ENCODE measurements around the gene ATP6V1G2. TPM values are rescaled to one million over a fixed set of nuclear protein-coding genes. Genes with fewer than 3 reads are reported as not detected.

The ATP6V1G2 gene
- polyA plus RNA-seq, 1 donor from 2014 or later, result 56.7 TPM

DNA sequence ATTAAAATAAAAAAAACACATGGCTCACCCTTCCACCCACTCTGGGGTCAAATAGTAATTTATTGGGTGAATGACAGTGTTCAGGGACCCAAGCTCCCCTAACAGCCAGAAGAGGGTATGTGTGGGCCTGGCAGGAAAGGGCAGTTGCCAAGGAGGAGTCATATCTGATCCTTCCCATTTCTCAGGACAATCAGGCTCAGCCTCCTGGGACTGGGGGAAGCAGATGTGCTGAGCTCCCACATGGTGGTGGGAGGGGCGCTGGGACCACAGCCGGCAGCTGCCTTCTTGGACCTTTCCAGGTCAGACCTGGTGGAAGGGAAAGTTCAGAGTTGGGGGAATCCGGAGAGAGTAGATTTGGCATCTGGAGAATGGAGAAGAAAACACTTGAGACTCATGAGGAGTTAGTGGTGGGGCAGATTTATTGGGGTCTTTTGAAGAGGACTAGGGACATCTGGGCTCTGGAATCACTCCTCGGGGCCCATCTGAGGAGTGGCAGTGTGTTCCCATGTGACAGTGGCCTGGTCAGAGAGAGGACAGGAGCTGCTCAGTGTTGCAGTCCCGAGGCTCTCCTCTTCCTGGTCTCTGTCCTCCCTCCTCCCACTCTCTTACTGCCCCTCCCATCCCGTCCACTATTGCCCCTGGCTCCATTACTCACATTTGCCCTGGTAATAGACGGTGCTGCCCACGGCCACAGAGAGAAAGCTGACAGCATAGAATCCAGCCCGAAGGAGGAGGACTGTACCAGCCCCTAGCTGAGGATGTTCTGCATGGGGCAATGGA is 42.7 kb upstream of the ATP6V1G2 start:
- H3K27me3 ChIP-seq (ENCODE audit: insufficient read depth, low read depth, low read length), result no peaks in the 10 kb centered on the region
- H3K4me3 ChIP-seq (ENCODE audit: low read length), result no peak overlapping the region
- H4K20me1 ChIP-seq (ENCODE audit: insufficient read depth), result no peaks in the 10 kb centered on the region
- no peak overlapping the region for H3K9ac ChIP-seq (ENCODE audit: low read length)
- H3K79me2 ChIP-seq (replicated peaks; ENCODE audit: insufficient read depth, low read length), result no peaks in the 10 kb centered on the region
- H3K9me2 ChIP-seq (ENCODE audit: insufficient read depth, low read length), result no peaks in the 10 kb centered on the region
- H3K9me3 ChIP-seq (ENCODE audit: low read length), result no peaks in the 10 kb centered on the region
- H3K4me2 ChIP-seq (ENCODE audit: low read length), result no peak overlapping the region
- H2AFZ ChIP-seq (ENCODE audit: low read depth, low read length), result no peak overlapping the region
- H3K36me3 ChIP-seq (ENCODE audit: insufficient read depth, low read length), result no peaks in the 10 kb centered on the region
- H3F3A ChIP-seq (ENCODE audit: insufficient read depth, low read length, poor library complexity, severe bottlenecking), result no peaks in the 10 kb centered on the region
- TF ChIP-seq MXI1 (conservative IDR thresholded peaks at IDR 0.05; ENCODE audit: poor library complexity, severe bottlenecking) (no peak), RAD21 (conservative IDR thresholded peaks at IDR 0.05) (no peak), REST (IDR thresholded peaks at IDR 0.05; ENCODE audit: borderline replicate concordance) (no peak), EZH2 (IDR thresholded peaks at IDR 0.05; ENCODE audit: borderline replicate concordance, insufficient read depth, low read length, poor library complexity, severe bottlenecking) (no peak), TAF1 (IDR thresholded peaks at IDR 0.05; ENCODE audit: low read depth) (no peak), SMC3 (conservative IDR thresholded peaks at IDR 0.05; ENCODE audit: poor library complexity) (no peak), CTCF (IDR thresholded peaks at IDR 0.05; ENCODE audit: poor library complexity, severe bottlenecking) (no peak), POLR2AphosphoS5 (IDR thresholded peaks at IDR 0.05) (no peak), EP300 (conservative IDR thresholded peaks at IDR 0.05; ENCODE audit: poor library complexity, severe bottlenecking) (no peak)
- H3K27ac ChIP-seq (ENCODE audit: low read length), result no peak overlapping the region

GRCh38 chr6:31587791-31588777 is 41.7 kb upstream of the ATP6V1G2 start:
- no peak overlapping the region for H3K9ac ChIP-seq (ENCODE audit: low read length)
- no peak for TF ChIP-seq CTCF (IDR thresholded peaks at IDR 0.05; ENCODE audit: poor library complexity, severe bottlenecking)
- TF ChIP-seq REST (IDR thresholded peaks at IDR 0.05; ENCODE audit: borderline replicate concordance), result no peak
- TF ChIP-seq POLR2AphosphoS5 (IDR thresholded peaks at IDR 0.05), result no peak
- TF ChIP-seq SMC3 (conservative IDR thresholded peaks at IDR 0.05; ENCODE audit: poor library complexity), result no peak
- no peak for TF ChIP-seq EZH2 (IDR thresholded peaks at IDR 0.05; ENCODE audit: borderline replicate concordance, insufficient read depth, low read length, poor library complexity, severe bottlenecking)
- TF ChIP-seq RAD21 (conservative IDR thresholded peaks at IDR 0.05), result no peak
- TF ChIP-seq EP300 (conservative IDR thresholded peaks at IDR 0.05; ENCODE audit: poor library complexity, severe bottlenecking), result no peak
- no peak for TF ChIP-seq MXI1 (conservative IDR thresholded peaks at IDR 0.05; ENCODE audit: poor library complexity, severe bottlenecking)
- no peak for TF ChIP-seq TAF1 (IDR thresholded peaks at IDR 0.05; ENCODE audit: low read depth)
- H3K4me2 ChIP-seq (ENCODE audit: low read length), result no peak overlapping the region
- no peaks in the 10 kb centered on the region for H4K20me1 ChIP-seq (ENCODE audit: insufficient read depth)
- no peaks in the 10 kb centered on the region for H3K9me3 ChIP-seq (ENCODE audit: low read length)
- H3K27me3 ChIP-seq (ENCODE audit: insufficient read depth, low read depth, low read length), result no peaks in the 10 kb centered on the region
- H2AFZ ChIP-seq (ENCODE audit: low read depth, low read length), result no peak overlapping the region
- no peak overlapping the region for H3K4me3 ChIP-seq (ENCODE audit: low read length)
- H3K9me2 ChIP-seq (ENCODE audit: insufficient read depth, low read length), result no peaks in the 10 kb centered on the region
- H3K27ac ChIP-seq (ENCODE audit: low read length), result no peak overlapping the region
- no peaks in the 10 kb centered on the region for H3K36me3 ChIP-seq (ENCODE audit: insufficient read depth, low read length)
- H3F3A ChIP-seq (ENCODE audit: insufficient read depth, low read length, poor library complexity, severe bottlenecking), result no peaks in the 10 kb centered on the region
- no peaks in the 10 kb centered on the region for H3K79me2 ChIP-seq (replicated peaks; ENCODE audit: insufficient read depth, low read length)

Measured in neural cell (in vitro differentiated cells).